ENCODE results near the gene ANKRD24. TPM values are rescaled to one million over a fixed set of nuclear protein-coding genes. Genes with fewer than 3 reads are reported as not detected.
"Not testable (repeated sequence)": the region's sequence is repeated elsewhere in the genome, so short reads cannot be mapped to it uniquely, and the experiment has no call there.

Gene ANKRD24
- total RNA-seq, 1 experiment from 2014 or later: 0.05 TPM

DNA sequence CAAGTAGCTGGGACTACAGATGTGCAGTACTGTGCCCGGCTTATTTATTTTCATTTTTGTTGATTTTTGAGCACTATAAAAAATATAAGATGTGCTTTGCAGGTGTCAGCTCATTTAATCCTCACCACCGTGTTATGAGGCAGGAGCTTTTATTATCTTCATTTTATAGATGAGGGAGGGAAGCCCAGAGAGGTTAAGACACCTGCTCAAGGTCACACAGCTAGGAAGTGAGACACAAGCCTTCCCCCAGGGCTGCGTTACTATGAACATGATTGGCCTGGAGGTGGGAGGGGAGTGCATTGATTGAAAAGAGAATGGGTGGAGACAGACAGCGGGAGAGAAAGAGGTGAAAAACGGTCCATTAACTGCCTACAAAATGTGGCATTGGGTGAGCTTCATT is 7.2 kb downstream of the ANKRD24 start:
- in situ Hi-C loops (cut with HindIII; ENCODE audit: low pct_unique_long_range_greater_than_20kb, low sequenced_read_pairs): no loop called here

GRCh38 chr19:4192537-4192936 is 10.0 kb downstream of the ANKRD24 start:
- in situ Hi-C loops (cut with HindIII; ENCODE audit: low pct_unique_long_range_greater_than_20kb, low sequenced_read_pairs); DNase-seq (ENCODE audit: low read depth, low spot score): not testable (repeated sequence)

More for the DNA sequence above, 7.2 kb downstream of the ANKRD24 start:
- DNase-seq (ENCODE audit: low read depth, low spot score): no peak

GRCh38 chr19:4194353-4194752 is 11.9 kb downstream of the ANKRD24 start:
- in situ Hi-C loops (cut with HindIII; ENCODE audit: low pct_unique_long_range_greater_than_20kb, low sequenced_read_pairs): no loop called here
- DNase-seq (ENCODE audit: low read depth, low spot score): no peak

GRCh38 chr19:4196009-4196408 is 13.5 kb downstream of the ANKRD24 start:
- in situ Hi-C loops (cut with HindIII; ENCODE audit: low pct_unique_long_range_greater_than_20kb, low sequenced_read_pairs): no loop called here
- no peak for DNase-seq (ENCODE audit: low read depth, low spot score)

GRCh38 chr19:4196587-4197148 is 14.2 kb downstream of the ANKRD24 start:
- no peak for DNase-seq (ENCODE audit: low read depth, low spot score)
- in situ Hi-C loops (cut with HindIII; ENCODE audit: low pct_unique_long_range_greater_than_20kb, low sequenced_read_pairs): no loop called here

- in situ Hi-C loops (cut with HindIII; ENCODE audit: low pct_unique_long_range_greater_than_20kb, low sequenced_read_pairs): no loop called here
- DNase-seq (ENCODE audit: low read depth, low spot score): no peak
These were observed 14.7 kb downstream of the ANKRD24 start for GRCh38 chr19:4197228-4197624.

GRCh38 chr19:4197625-4198466 is 15.4 kb downstream of the ANKRD24 start:
- no peak for DNase-seq (ENCODE audit: low read depth, low spot score)
- in situ Hi-C loops (cut with HindIII; ENCODE audit: low pct_unique_long_range_greater_than_20kb, low sequenced_read_pairs): no loop called here

DNA sequence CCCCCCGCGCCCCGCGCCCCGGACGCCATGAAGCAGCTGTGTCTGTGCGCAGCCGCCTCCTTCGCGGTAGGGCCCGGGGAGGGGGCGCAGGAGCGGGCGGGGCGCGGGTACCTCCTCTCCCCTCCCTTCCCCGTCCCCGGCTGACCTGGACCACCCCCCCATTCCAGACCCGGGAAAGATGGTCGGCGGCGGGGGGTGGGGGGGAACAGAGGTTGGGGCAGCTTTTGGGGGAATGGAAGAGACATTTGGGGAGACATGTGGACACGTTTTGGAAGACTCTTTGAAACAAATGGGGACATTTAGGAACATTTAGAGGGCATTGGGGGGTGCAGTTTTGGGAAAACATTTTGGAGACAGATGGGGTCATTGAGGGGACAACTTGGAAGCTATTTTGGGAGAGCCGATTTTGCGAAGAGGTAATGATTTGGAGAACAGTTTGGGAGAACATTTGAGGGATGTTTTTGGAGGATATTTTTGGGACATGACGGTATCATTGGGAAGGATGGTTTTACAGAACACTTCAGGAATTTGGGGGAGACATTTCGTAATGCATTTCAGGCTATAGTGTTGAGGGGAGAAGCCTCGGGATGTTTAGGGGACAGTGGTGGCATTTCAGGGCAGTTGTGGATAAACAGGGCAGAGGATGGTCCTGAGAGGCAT is 16.1 kb downstream of the ANKRD24 start:
- no peak for DNase-seq (ENCODE audit: low read depth, low spot score)
- in situ Hi-C loops (cut with HindIII; ENCODE audit: low pct_unique_long_range_greater_than_20kb, low sequenced_read_pairs): no loop called here

DNA sequence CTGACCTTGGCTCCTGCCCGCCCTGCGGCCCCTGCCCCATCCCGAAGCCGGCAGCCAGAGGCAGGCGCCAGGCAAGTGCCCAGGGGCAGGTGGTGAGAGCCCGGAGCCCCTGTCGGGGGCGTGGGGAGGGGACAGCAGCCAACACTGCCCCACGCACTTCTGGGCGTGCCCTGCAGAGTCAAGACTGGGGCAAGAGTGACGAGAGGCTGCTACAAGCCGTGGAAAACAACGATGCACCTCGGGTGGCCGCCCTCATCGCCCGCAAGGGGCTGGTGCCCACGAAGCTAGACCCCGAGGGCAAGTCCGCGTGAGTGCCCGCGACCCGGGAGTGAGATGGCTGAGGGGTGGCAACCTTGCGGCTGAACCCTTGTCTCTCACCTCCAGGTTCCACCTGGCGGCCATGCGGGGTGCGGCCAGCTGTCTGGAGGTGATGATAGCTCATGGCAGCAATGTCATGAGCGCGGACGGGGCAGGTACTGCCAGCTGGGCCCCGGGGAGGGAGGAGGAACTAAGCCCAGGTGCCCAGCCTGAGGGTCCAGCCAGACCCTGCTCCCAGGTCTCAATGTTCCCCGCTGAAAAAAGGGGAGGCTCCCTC is 17.3 kb downstream of the ANKRD24 start:
- in situ Hi-C loops (cut with HindIII; ENCODE audit: low pct_unique_long_range_greater_than_20kb, low sequenced_read_pairs): loop anchor here (25.0 kb wide), 1 partner anchor 212 kb away; the partner anchor contains the start of gene EEF2
- DNase-seq (ENCODE audit: low read depth, low spot score): no peak

GRCh38 chr19:4200940-4201542 is 18.6 kb downstream of the ANKRD24 start:
- in situ Hi-C loops (cut with HindIII; ENCODE audit: low pct_unique_long_range_greater_than_20kb, low sequenced_read_pairs): loop anchor here (25.0 kb wide), 1 partner anchor 214 kb away; the partner anchor contains the start of gene EEF2
- no peak for DNase-seq (ENCODE audit: low read depth, low spot score)

GRCh38 chr19:4201798-4202197 is 19.3 kb downstream of the ANKRD24 start:
- in situ Hi-C loops (cut with HindIII; ENCODE audit: low pct_unique_long_range_greater_than_20kb, low sequenced_read_pairs): loop anchor here (25.0 kb wide), 1 partner anchor 214 kb away; the partner anchor contains the start of gene EEF2
- no peak for DNase-seq (ENCODE audit: low read depth, low spot score)

DNA sequence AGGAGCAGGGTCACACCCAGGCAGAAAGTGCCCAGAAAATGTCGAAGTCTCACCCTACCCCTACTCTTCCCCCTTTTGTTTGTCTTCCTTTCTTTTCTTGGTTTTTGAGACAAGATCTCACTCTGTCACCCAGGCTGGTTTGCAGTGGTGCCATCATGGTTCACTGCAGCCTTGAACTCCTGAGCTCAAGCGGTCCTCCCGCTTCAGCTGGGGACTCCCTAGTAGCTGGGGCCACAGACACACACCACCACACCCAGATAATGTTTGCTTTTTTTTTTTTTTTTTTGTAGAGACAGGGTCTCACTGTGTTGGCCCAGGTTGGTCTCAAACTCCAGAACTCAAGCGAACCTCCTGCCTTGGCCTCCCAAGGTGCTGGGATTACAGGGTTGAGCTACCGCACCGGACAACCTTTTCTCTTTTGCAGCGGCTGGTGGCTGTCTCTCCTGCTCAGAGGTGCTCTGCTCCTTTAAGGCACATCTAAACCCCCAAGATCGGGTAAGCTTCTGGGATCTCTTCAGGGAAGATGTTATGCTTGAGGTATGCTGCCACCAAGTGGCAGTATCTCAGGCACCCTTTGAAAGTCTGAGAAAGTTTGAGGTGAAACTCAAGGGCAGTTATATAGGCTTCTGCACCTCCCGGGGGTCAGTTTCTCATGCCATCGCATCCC is 24.5 kb downstream of the ANKRD24 start:
- in situ Hi-C loops (cut with HindIII; ENCODE audit: low pct_unique_long_range_greater_than_20kb, low sequenced_read_pairs): loop anchor here (25.0 kb wide), 1 partner anchor 220 kb away; the partner anchor contains the start of gene EEF2
- DNase-seq (ENCODE audit: low read depth, low spot score): peak; percentile 62

DNA sequence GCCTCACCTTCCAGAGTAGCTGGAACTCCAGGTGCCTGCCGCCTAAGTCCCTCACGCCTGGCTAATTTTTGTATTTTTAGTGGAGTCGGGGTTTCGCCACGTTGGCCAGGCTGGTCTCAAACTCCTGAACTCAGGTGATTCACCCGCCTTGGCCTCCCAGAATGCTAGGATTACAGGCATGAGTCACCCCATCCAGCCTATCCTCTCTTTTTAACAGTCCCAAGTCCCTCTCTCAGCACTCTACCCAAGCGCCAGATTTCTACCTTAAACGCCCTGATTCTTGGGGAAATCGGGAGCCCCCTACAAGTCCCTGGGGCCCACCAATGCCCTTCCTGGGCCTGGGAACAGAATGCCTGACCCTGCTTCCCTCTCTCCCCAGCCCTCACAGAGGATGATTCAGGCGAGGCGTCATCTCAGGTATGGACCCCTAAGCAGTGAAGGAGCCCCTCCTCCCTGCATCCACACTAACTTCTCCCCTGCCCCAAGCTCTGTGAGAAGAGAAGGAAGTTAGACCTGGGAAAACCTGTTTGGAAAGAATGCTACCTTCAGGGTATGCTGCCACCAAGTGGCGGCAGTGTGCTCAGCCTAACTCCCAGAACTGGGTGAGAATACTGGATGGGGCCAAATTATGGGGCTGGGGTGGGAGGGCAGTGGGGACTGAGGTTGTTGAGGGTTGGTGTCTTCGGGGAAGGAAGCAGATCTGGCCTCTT is 26.1 kb downstream of the ANKRD24 start:
- peak; percentile 41 for DNase-seq (ENCODE audit: low read depth, low spot score)
- in situ Hi-C loops (cut with HindIII; ENCODE audit: low pct_unique_long_range_greater_than_20kb, low sequenced_read_pairs): loop anchor here (25.0 kb wide), 1 partner anchor 221 kb away; the partner anchor contains the start of gene EEF2

- in situ Hi-C loops (cut with HindIII; ENCODE audit: low pct_unique_long_range_greater_than_20kb, low sequenced_read_pairs): loop anchor here (25.0 kb wide), 1 partner anchor 223 kb away; the partner anchor contains the start of gene EEF2
These were observed 27.8 kb downstream of the ANKRD24 start for GRCh38 chr19:4210166-4210731.

DNA sequence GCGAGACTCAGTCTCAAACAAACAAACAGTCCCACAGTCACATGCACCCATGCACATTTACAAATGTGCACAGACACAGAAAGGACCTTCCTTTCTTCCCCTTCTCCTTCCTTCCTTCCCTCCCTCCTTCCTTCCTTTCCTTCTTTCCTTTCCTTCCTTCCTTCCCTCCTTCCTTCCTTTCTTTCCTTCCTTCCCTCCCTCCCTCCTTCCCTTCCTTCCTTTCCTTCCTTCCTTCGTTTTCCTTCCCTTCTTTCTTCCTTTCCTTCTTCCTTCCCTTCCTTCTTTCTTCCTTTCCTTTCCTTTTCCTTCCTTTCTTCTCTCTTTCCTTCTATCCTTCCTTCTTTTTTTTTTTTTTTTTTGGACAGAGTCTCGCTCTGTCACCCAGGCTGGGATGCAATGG is 30.6 kb downstream of the ANKRD24 start:
- DNase-seq (ENCODE audit: low read depth, low spot score): no peak
- in situ Hi-C loops (cut with HindIII; ENCODE audit: low pct_unique_long_range_greater_than_20kb, low sequenced_read_pairs): loop anchor here (25.0 kb wide), 1 partner anchor 226 kb away; the partner anchor contains the start of gene EEF2

More at GRCh38 chr19:4210166-4210731, 27.8 kb downstream of the ANKRD24 start:
- DNase-seq (ENCODE audit: low read depth, low spot score): no peak

- no peak for DNase-seq (ENCODE audit: low read depth, low spot score)
- in situ Hi-C loops (cut with HindIII; ENCODE audit: low pct_unique_long_range_greater_than_20kb, low sequenced_read_pairs): loop anchor here (25.0 kb wide), 1 partner anchor 229 kb away; the partner anchor contains the start of gene EEF2
These were observed 33.3 kb downstream of the ANKRD24 start for GRCh38 chr19:4215807-4216206.

All from SK-MEL-5 (cell line).